ENCODE measurements around the gene TMCO1. TPM values are rescaled to one million over a fixed set of nuclear protein-coding genes. Genes with fewer than 3 reads are reported as not detected.

TMCO1 gene
- total RNA-seq, 1 experiment from 2014 or later: 138 TPM

DNA sequence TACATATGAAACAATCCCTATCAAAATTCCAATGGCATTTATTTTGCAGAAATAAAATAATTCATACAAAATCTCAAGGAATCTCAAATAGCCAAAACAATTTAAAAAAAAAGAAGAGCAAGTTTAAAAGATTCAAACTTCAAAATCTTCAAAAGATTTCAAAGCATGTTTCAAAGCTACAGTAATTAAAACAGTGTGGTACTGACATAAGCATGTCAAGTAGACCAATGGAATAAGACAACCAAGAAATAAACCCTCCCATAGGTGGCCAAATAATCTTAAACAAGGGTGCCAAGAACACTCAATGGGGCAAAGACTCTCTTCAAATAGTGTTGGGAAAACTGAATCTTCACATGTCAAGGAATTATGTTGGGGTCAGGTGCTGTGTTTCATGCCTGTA is 30.7 kb upstream of the TMCO1 start:
- Mint-ChIP-seq H3K4me3 (ENCODE audit: unreplicated experiment) (no peak overlapping the region), H3K27me3 (ENCODE audit: insufficient read depth, unreplicated experiment) (no peaks in the 10 kb centered on the region), H3K9me3 (ENCODE audit: unreplicated experiment) (peaks cover 13% of the 10 kb centered on the region), H3K4me1 (ENCODE audit: low read depth, unreplicated experiment) (no peaks in the 10 kb centered on the region), H3K36me3 (ENCODE audit: insufficient read depth, unreplicated experiment) (no peaks in the 10 kb centered on the region), H3K27ac (ENCODE audit: unreplicated experiment) (no peak overlapping the region)
- TF ChIP-seq, protein P1, sequence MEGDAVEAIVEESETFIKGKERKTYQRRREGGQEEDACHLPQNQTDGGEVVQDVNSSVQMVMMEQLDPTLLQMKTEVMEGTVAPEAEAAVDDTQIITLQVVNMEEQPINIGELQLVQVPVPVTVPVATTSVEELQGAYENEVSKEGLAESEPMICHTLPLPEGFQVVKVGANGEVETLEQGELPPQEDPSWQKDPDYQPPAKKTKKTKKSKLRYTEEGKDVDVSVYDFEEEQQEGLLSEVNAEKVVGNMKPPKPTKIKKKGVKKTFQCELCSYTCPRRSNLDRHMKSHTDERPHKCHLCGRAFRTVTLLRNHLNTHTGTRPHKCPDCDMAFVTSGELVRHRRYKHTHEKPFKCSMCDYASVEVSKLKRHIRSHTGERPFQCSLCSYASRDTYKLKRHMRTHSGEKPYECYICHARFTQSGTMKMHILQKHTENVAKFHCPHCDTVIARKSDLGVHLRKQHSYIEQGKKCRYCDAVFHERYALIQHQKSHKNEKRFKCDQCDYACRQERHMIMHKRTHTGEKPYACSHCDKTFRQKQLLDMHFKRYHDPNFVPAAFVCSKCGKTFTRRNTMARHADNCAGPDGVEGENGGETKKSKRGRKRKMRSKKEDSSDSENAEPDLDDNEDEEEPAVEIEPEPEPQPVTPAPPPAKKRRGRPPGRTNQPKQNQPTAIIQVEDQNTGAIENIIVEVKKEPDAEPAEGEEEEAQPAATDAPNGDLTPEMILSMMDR (IDR thresholded peaks at IDR 0.05; ENCODE audit: insufficient read depth in 1 of 2, low read depth in 1 of 2, low read length in 1 of 2, severe bottlenecking in 1 of 2, unreplicated experiment in 1 of 2): no peak
- no peak for DNase-seq
- ChIA-PET POLR2A (no interaction called here), CTCF (no interaction called here)
- H3K9me3 ChIP-seq: peaks cover 7% of the 10 kb centered on the region; the same call in 1 of the 2 replicates
- intact Hi-C loops (cut with micrococcal nuclease; ENCODE audit: unreplicated experiment): no loop called here
- no peak overlapping the region for H3K4me3 ChIP-seq (ENCODE audit: low read depth, low read length)
- no peaks in the 10 kb centered on the region for H3K4me1 ChIP-seq
- BruUV-seq (replicated peaks): no TSS peak
- H3K27me3 ChIP-seq (replicated peaks; ENCODE audit: control insufficient read depth, insufficient read depth, low read length): no peaks in the 10 kb centered on the region
- no peaks in the 10 kb centered on the region for H3K36me3 ChIP-seq (ENCODE audit: control insufficient read depth, insufficient read depth, low read length)

GRCh38 chr1:165795894-165796293 is 27.2 kb upstream of the TMCO1 start:
- ChIA-PET POLR2A (no interaction called here), CTCF (no interaction called here)
- H3K36me3 Mint-ChIP-seq (ENCODE audit: insufficient read depth, unreplicated experiment): no peaks in the 10 kb centered on the region
- Histone ChIP-seq H3K27me3 (replicated peaks; ENCODE audit: control insufficient read depth, insufficient read depth, low read length) (no peaks in the 10 kb centered on the region), H3K4me1 (no peaks in the 10 kb centered on the region), H3K9me3 (peaks cover 7% of the 10 kb centered on the region; the same call in 1 of the 2 replicates), H3K4me3 (ENCODE audit: low read depth, low read length) (no peak overlapping the region), H3K36me3 (ENCODE audit: control insufficient read depth, insufficient read depth, low read length) (no peaks in the 10 kb centered on the region)
- H3K4me1 Mint-ChIP-seq (ENCODE audit: low read depth, unreplicated experiment): no peaks in the 10 kb centered on the region
- H3K4me3 Mint-ChIP-seq (ENCODE audit: unreplicated experiment): no peak overlapping the region
- TF ChIP-seq, protein P1 (IDR thresholded peaks at IDR 0.05; ENCODE audit: insufficient read depth in 1 of 2, low read depth in 1 of 2, low read length in 1 of 2, severe bottlenecking in 1 of 2, unreplicated experiment in 1 of 2): no peak
- BruUV-seq (replicated peaks): no TSS peak
- H3K9me3 Mint-ChIP-seq (ENCODE audit: unreplicated experiment): peaks cover 13% of the 10 kb centered on the region
- no peak for DNase-seq
- intact Hi-C loops (cut with micrococcal nuclease; ENCODE audit: unreplicated experiment): no loop called here
- peaks cover 4% of the 10 kb centered on the region for H3K27me3 Mint-ChIP-seq (ENCODE audit: insufficient read depth, unreplicated experiment)
- H3K27ac Mint-ChIP-seq (ENCODE audit: unreplicated experiment): no peak overlapping the region

DNA sequence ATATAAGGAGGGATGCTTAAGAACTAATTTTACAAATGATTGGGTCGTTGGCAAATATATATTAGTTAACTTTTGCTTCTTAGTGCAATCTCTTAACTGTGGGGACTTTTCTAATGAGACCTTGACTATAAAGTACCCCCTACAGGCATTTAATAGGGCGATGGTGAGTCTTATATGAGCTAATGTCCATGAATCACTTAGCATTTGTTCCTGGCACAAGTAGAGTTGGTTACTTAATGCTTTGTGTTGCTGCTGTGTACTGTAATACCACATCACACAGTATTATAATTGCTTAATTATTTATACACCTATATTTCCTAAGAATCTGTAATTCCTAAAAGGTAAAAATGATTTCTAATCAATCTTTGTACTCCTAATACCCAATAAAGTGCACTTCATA is 25.3 kb upstream of the TMCO1 start:
- H3K9me3 ChIP-seq: no peaks in the 10 kb centered on the region; the same call in 1 of the 2 replicates
- Mint-ChIP-seq H3K27ac (ENCODE audit: unreplicated experiment) (no peak overlapping the region), H3K4me3 (ENCODE audit: unreplicated experiment) (no peak overlapping the region), H3K4me1 (ENCODE audit: low read depth, unreplicated experiment) (no peaks in the 10 kb centered on the region), H3K36me3 (ENCODE audit: insufficient read depth, unreplicated experiment) (no peaks in the 10 kb centered on the region), H3K9me3 (ENCODE audit: unreplicated experiment) (no peaks in the 10 kb centered on the region), H3K27me3 (ENCODE audit: insufficient read depth, unreplicated experiment) (peaks cover 4% of the 10 kb centered on the region)
- no TSS peak for BruUV-seq (replicated peaks)
- no peak for DNase-seq
- H3K4me1 ChIP-seq: no peaks in the 10 kb centered on the region
- CTCF ChIA-PET: no interaction called here
- intact Hi-C loops (cut with micrococcal nuclease; ENCODE audit: unreplicated experiment): no loop called here
- POLR2A ChIA-PET: interaction anchor here (0.6 kb wide), 1 partner anchor 539 kb away, joined by 3 read pairs; no protein-coding TSS in a partner anchor
- no peak overlapping the region for H3K4me3 ChIP-seq (ENCODE audit: low read depth, low read length)
- H3K27me3 ChIP-seq (replicated peaks; ENCODE audit: control insufficient read depth, insufficient read depth, low read length): no peaks in the 10 kb centered on the region
- TF ChIP-seq, protein P1 (IDR thresholded peaks at IDR 0.05; ENCODE audit: insufficient read depth in 1 of 2, low read depth in 1 of 2, low read length in 1 of 2, severe bottlenecking in 1 of 2, unreplicated experiment in 1 of 2): no peak
- no peaks in the 10 kb centered on the region for H3K36me3 ChIP-seq (ENCODE audit: control insufficient read depth, insufficient read depth, low read length)

Measured in Caco-2 (cell line).